GM12875 (cell line): Measurements from ENCODE around the gene BCAS3.

Source experiments
- H3K4me3 ChIP-seq: one replicate; pipeline ENCODE4 v1.5.1; 2011; ENCODE audit warnings: low read depth, low read length, control low read depth
- CTCF ChIP-seq: IDR thresholded peaks from 2 replicates; pipeline ENCODE4 v1.5.1; 2011; ENCODE audit warnings: low read depth, mild to moderate bottlenecking, control low read depth, inconsistent platforms, low read length, moderate library complexity, borderline replicate concordance; ENCODE audit not compliant: insufficient read depth

The BCAS3 gene

GRCh38 chr17:60724647-60725046 lies 47.0 kb downstream of the BCAS3 start:
- no peak overlapping the region for H3K4me3 ChIP-seq
- TF ChIP-seq CTCF = no peak

- H3K4me3 ChIP-seq = no peak overlapping the region
Measured at GRCh38 chr17:60729854-60730253, 52.2 kb downstream of the BCAS3 start.

GRCh38 chr17:60730273-60730672 lies 52.6 kb downstream of the BCAS3 start:
- no peak for TF ChIP-seq CTCF
- H3K4me3 ChIP-seq = no peak overlapping the region

More at GRCh38 chr17:60729854-60730253, 52.2 kb downstream of the BCAS3 start:
- TF ChIP-seq CTCF = no peak

GRCh38 chr17:60738287-60738686 lies 60.6 kb downstream of the BCAS3 start:
- no peak for TF ChIP-seq CTCF
- no peak overlapping the region for H3K4me3 ChIP-seq

- TF ChIP-seq CTCF = no peak
- H3K4me3 ChIP-seq = no peak overlapping the region
Measured at GRCh38 chr17:60740584-60740983, 62.9 kb downstream of the BCAS3 start.

- no peak for TF ChIP-seq CTCF
- no peak overlapping the region for H3K4me3 ChIP-seq
Measured at GRCh38 chr17:60741031-60741430, 63.4 kb downstream of the BCAS3 start.

- no peak for TF ChIP-seq CTCF
- no peak overlapping the region for H3K4me3 ChIP-seq
Measured at GRCh38 chr17:60743282-60743681, 65.6 kb downstream of the BCAS3 start.
